B cell (primary cell): ENCODE results near the gene CCNYL1. TPM values are rescaled to one million over a fixed set of nuclear protein-coding genes. Genes with fewer than 3 reads are reported as not detected.

Experiments
- ATAC-seq: fragments of 200-7000 bp; cut with Tn5 transposase; one replicate; pipeline ENCODE4 v1.10.0; 2021; ENCODE audit warnings: low read depth, mild to moderate bottlenecking, moderate number of reproducible peaks, moderate library complexity
- CTCF ChIA-PET: fragments of 350-600 bp; sonication (Branson Sonifier 250); formaldehyde crosslinking; loops from one replicate; lab custom pipeline; 2021; ENCODE audit warnings: antibody characterized with exemption, inconsistent platforms; lab: Charles Lee
- POLR2A ChIA-PET: fragments of 350-600 bp; sonication (Branson Sonifier 250); formaldehyde crosslinking; loops from one replicate; lab custom pipeline; 2021; ENCODE audit warnings: antibody characterized with exemption; lab: Charles Lee
- DNase-seq: peaks from one replicate; pipeline ENCODE4 v3.0.0; 2013
- H2AFZ ChIP-seq: 2 replicates; pipeline ENCODE4 v1.6.1; 2012; ENCODE audit warnings: mild to moderate bottlenecking, low read depth, low read length; ENCODE audit not compliant: insufficient read depth, poor library complexity, severe bottlenecking
- H3K27ac ChIP-seq, 2 donors: 1 replicate in 1 of 2; 2 replicates in 1 of 2; pipeline ENCODE4 v1.5.1; 2012 to 2013; ENCODE audit warnings: low read length in 2 of 2, mild to moderate bottlenecking in 2 of 2, moderate library complexity in 1 of 2
- H3K27me3 ChIP-seq, 4 experiments: fragments of 200-600 bp in 1 of 4; sonication (generic) in 1 of 4; replicated peaks in 1 of 4; 1 replicate in 2 of 4; 2 replicates in 2 of 4; pipeline versions ENCODE4 v1.6.1 to v1.7.0; 2013 to 2016; ENCODE audit warnings: low read length in 3 of 4, mild to moderate bottlenecking in 2 of 4, mixed read lengths in 1 of 4, moderate library complexity in 1 of 4; ENCODE audit not compliant: insufficient read depth in 4 of 4, control insufficient read depth in 3 of 4; ENCODE audit errors: control extremely low read depth in 1 of 4
- H3K36me3 ChIP-seq, 2 experiments: replicated peaks in 1 of 2; 1 replicate in 1 of 2; 2 replicates in 1 of 2; pipeline versions ENCODE4 v1.6.1 to v1.7.1; 2013; ENCODE audit warnings: low read length in 1 of 2; ENCODE audit not compliant: insufficient read depth in 2 of 2, control insufficient read depth in 1 of 2; ENCODE audit errors: control extremely low read depth in 1 of 2, extremely low read depth in 1 of 2
- H3K4me1 ChIP-seq, 2 donors: fragments of 200-600 bp in 1 of 2; sonication (generic) in 1 of 2; 1 replicate in 1 of 2; 2 replicates in 1 of 2; pipeline versions ENCODE4 v1.5.1 to v1.6.1; 2013 to 2017; ENCODE audit warnings: low read length in 2 of 2; ENCODE audit not compliant: control insufficient read depth in 2 of 2, insufficient read depth in 2 of 2
- H3K4me2 ChIP-seq: replicated peaks from 2 replicates; pipeline ENCODE3; 2012; ENCODE audit warnings: mild to moderate bottlenecking, low read depth, low read length; ENCODE audit not compliant: poor library complexity, severe bottlenecking
- H3K4me3 ChIP-seq, 5 experiments: fragments of 200-600 bp in 1 of 5; sonication (generic) in 1 of 5; 1 replicate in 3 of 5; 2 replicates in 2 of 5; pipeline versions ENCODE4 v1.5.1 to v1.7.0; 2011 to 2016; ENCODE audit warnings: low read length in 4 of 5, mild to moderate bottlenecking in 4 of 5, low read depth in 2 of 5, control low read depth in 1 of 5, moderate library complexity in 1 of 5; ENCODE audit not compliant: insufficient read depth in 1 of 5; ENCODE audit errors: control extremely low read depth in 1 of 5, extremely low read depth in 1 of 5
- H3K79me2 ChIP-seq: fragments of 200-600 bp; sonication (generic); one replicate; pipeline ENCODE4 v1.6.0; 2016; ENCODE audit warnings: low read length; ENCODE audit not compliant: control insufficient read depth, insufficient read depth
- H3K9ac ChIP-seq: fragments of 200-600 bp; sonication (generic); 2 replicates; pipeline ENCODE4 v1.6.1; 2017; ENCODE audit warnings: mild to moderate bottlenecking, low read length, moderate library complexity
- H3K9me3 ChIP-seq, 3 donors: one replicate each; pipeline versions ENCODE4 v1.6.1 to v1.7.1; 2013; ENCODE audit warnings: low read length in 2 of 3; ENCODE audit not compliant: control insufficient read depth in 2 of 3, insufficient read depth in 1 of 3; ENCODE audit errors: control extremely low read depth in 1 of 3
- H4K20me1 ChIP-seq: 2 replicates; pipeline ENCODE4 v1.6.0; 2012; ENCODE audit warnings: mild to moderate bottlenecking, low read length; ENCODE audit not compliant: insufficient read depth, control insufficient read depth, poor library complexity, severe bottlenecking
- H3K27ac Mint-ChIP-seq: one replicate; pipeline ENCODE4 v1.8.0; 2021; ENCODE audit warnings: mixed read lengths
- H3K27me3 Mint-ChIP-seq: one replicate; pipeline ENCODE4 v1.8.0; 2021; ENCODE audit warnings: mixed read lengths
- H3K4me1 Mint-ChIP-seq: one replicate; pipeline ENCODE4 v1.8.0; 2021; ENCODE audit warnings: mixed read lengths
- H3K4me3 Mint-ChIP-seq: one replicate; pipeline ENCODE4 v1.8.0; 2021; ENCODE audit warnings: mixed read lengths
- H3K9me3 Mint-ChIP-seq: one replicate; pipeline ENCODE4 v1.8.0; 2022; ENCODE audit warnings: mixed read lengths; ENCODE audit not compliant: insufficient read depth
- CTCF ChIP-seq: fragments of 200-600 bp; IDR thresholded peaks from one replicate; pipeline ENCODE4 v1.8.0; 2022; ENCODE audit warnings: antibody characterized with exemption, mild to moderate bottlenecking
- EZH2 ChIP-seq: IDR thresholded peaks from 2 replicates; pipeline ENCODE4 v1.6.1; 2012; ENCODE audit warnings: borderline replicate concordance, low read depth, mild to moderate bottlenecking, moderate library complexity, low read length; ENCODE audit not compliant: insufficient read depth, poor library complexity, severe bottlenecking
- WGBS: methylation state at CpG from one replicate; pipeline ENCODE4 v1.1.5; 2013; ENCODE audit warnings: missing lambda C conversion rate; ENCODE audit not compliant: insufficient coverage; 5-methylcytosine and 5-hydroxymethylcytosine counted together
- intact Hi-C: fragments of 100-400 bp; cut with micrococcal nuclease; formaldehyde crosslinking; loops from one replicate; pipeline ENCODE4 v1.10.0; 2022
- polyA plus RNA-seq: library from polyadenylated mRNA; depleted of rRNA; stranded (reverse); fragments of >200 nt; gene quantifications from 2 replicates; pipeline ENCODE4 v1.2.3, GENCODE V29; 2012
- total RNA-seq, 2 donors: library from RNA; stranded (reverse); fragments of 120-200 nt in 1 of 2; gene quantifications; 1 replicate in 1 of 2; 2 replicates in 1 of 2; pipeline versions ENCODE4 v1.2.3 to v1.2.4, GENCODE V29; 2013 to 2022

Gene CCNYL1
- total and polyA plus RNA-seq, 2 donors (not counting 1 experiment from before 2014, with no cell fraction given): 8.6 to 14.2 TPM

GRCh38 chr2:207749873-207750272 lies 38.4 kb downstream of the CCNYL1 start:
- no peaks in the 10 kb centered on the region for H3K4me1 ChIP-seq

GRCh38 chr2:207750345-207750744 lies 38.9 kb downstream of the CCNYL1 start:
- no peak for ATAC-seq
- H2AFZ ChIP-seq: no peak overlapping the region
- H3K4me1 ChIP-seq: no peaks in the 10 kb centered on the region
- H3K27ac ChIP-seq: no peak overlapping the region
- intact Hi-C loops: no loop called here
- no peaks in the 10 kb centered on the region for H3K27me3 ChIP-seq
- no peak for DNase-seq
- H4K20me1 ChIP-seq: no peaks in the 10 kb centered on the region
- no peaks in the 10 kb centered on the region for H3K79me2 ChIP-seq
- Mint-ChIP-seq H3K4me3 (no peak overlapping the region), H3K9me3 (no peaks in the 10 kb centered on the region), H3K27ac (no peak overlapping the region), H3K4me1 (peaks cover 3% of the 10 kb centered on the region), H3K27me3 (no peaks in the 10 kb centered on the region)
- no peak overlapping the region for H3K9ac ChIP-seq
- TF ChIP-seq CTCF (no peak), EZH2 (no peak)
- H3K36me3 ChIP-seq: peaks cover 2 to 24% of the 10 kb centered on the region in 2 experiments
- no CpG with 5 or more reads among the region's 7 CpGs for WGBS
- ChIA-PET CTCF (interaction anchor here (1.6 to 9.2 kb wide), 3 partner anchors 125 to 321 kb away, joined by 4 to 168 read pairs (median 143); partner anchors contain the start of gene METTL21A), POLR2A (no interaction called here)
- no peak overlapping the region for H3K4me3 ChIP-seq
- no peaks in the 10 kb centered on the region for H3K9me3 ChIP-seq
- no peak overlapping the region for H3K4me2 ChIP-seq

More at GRCh38 chr2:207749873-207750272, 38.4 kb downstream of the CCNYL1 start:
- Histone ChIP-seq H3K79me2 (no peaks in the 10 kb centered on the region), H3K4me3 (no peak overlapping the region), H3K4me2 (no peak overlapping the region), H3K27me3 (no peaks in the 10 kb centered on the region), H3K36me3 (peaks cover 2 to 24% of the 10 kb centered on the region in 2 experiments), H3K27ac (no peak overlapping the region), H3K9ac (no peak overlapping the region), H2AFZ (no peak overlapping the region), H3K9me3 (no peaks in the 10 kb centered on the region), H4K20me1 (no peaks in the 10 kb centered on the region)
- ATAC-seq (no peak), DNase-seq (no peak)
- Mint-ChIP-seq H3K27me3 (no peaks in the 10 kb centered on the region), H3K9me3 (no peaks in the 10 kb centered on the region), H3K4me1 (peaks cover 3% of the 10 kb centered on the region), H3K27ac (no peak overlapping the region), H3K4me3 (no peak overlapping the region)
- TF ChIP-seq EZH2: no peak
- ChIA-PET CTCF (interaction anchor here (0.7 to 9.2 kb wide), 5 partner anchors 123 to 322 kb away, joined by 3 to 168 read pairs (median 56); no protein-coding TSS in a partner anchor), POLR2A (no interaction called here)
- intact Hi-C loops: loop anchor here (10.0 kb wide), 1 partner anchor 505 kb away; the partner anchor contains the start of gene IDH1
- 100% methylated on average over 1 of the region's 2 CpGs for WGBS
